ENCODE results near the gene REEP5. TPM values are rescaled to one million over a fixed set of nuclear protein-coding genes. Genes with fewer than 3 reads are reported as not detected.

Gene REEP5
- total and polyA plus RNA-seq, 2 of the 13 experiments (the other 11 are each of a cell fraction or from before 2014, with no cell fraction given), result 49.4 to 239 TPM

DNA sequence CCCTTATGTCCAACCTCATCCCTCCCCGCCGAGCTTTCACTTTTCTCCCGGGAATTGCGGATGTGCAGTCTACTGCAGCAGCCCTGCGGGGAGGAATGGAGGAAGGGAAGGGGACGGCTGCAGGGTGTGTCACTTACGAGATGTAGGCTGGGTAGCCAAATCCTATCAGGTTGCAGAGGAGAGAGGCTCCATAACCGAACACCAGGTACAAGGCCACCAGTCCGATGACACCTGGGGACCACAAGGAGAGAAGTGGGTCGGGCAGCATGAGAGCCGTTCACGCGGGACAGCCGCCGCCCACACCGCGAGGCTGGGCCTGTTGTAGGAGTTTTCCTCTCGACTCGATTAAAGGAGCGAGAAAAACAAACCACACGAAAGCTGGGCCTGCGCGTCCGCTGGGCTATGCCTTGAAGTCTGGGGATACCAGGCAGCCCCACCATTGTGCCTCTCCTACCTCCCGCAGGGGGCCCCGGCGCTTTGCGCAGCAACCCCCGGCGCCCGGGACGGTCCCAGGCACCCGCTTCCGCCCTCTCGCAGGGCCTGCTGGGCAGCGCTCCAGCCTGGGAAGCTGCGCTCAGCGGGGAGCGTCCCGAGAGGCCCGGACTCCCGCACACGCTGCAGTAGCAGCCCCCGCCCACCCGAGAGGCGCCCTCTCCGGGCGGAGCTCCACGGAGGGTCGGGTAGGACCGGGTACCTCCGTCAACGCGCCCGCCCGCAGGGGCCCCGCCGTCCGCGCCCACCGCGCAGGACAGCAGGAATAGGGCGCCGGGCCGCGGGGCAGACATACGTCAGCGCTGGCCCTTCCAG, 798 bp downstream of the REEP5 start (continued):
- TF ChIP-seq ZNF781 (CRISPR knock-in tag; IDR thresholded peaks at IDR 0.05; ENCODE audit: borderline replicate concordance, not compliant biosample characterization), result peak; percentile 48
- TF ChIP-seq TSC22D2 (CRISPR knock-in tag; IDR thresholded peaks at IDR 0.05; ENCODE audit: borderline replicate concordance), result no peak
- TF ChIP-seq ZNF136 (CRISPR knock-in tag; IDR thresholded peaks at IDR 0.05; ENCODE audit: low read depth), result no peak
- no peak for TF ChIP-seq CBX1 (IDR thresholded peaks at IDR 0.05; ENCODE audit: low read depth)
- no peak for TF ChIP-seq NR1H2 (CRISPR knock-in tag; IDR thresholded peaks at IDR 0.05; ENCODE audit: borderline replicate concordance, low read depth)
- TF ChIP-seq ZNF33B (CRISPR knock-in tag; IDR thresholded peaks at IDR 0.05), result no peak
- TF ChIP-seq ZNF468 (CRISPR knock-in tag; IDR thresholded peaks at IDR 0.05), result no peak
- TF ChIP-seq, protein P1, sequence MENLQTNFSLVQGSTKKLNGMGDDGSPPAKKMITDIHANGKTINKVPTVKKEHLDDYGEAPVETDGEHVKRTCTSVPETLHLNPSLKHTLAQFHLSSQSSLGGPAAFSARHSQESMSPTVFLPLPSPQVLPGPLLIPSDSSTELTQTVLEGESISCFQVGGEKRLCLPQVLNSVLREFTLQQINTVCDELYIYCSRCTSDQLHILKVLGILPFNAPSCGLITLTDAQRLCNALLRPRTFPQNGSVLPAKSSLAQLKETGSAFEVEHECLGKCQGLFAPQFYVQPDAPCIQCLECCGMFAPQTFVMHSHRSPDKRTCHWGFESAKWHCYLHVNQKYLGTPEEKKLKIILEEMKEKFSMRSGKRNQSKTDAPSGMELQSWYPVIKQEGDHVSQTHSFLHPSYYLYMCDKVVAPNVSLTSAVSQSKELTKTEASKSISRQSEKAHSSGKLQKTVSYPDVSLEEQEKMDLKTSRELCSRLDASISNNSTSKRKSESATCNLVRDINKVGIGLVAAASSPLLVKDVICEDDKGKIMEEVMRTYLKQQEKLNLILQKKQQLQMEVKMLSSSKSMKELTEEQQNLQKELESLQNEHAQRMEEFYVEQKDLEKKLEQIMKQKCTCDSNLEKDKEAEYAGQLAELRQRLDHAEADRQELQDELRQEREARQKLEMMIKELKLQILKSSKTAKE (CRISPR knock-in tag; IDR thresholded peaks at IDR 0.05; ENCODE audit: borderline replicate concordance), result no peak
- no peak; the same call in 1 of the 2 replicates for TF ChIP-seq ZNF589 (CRISPR knock-in tag; conservative IDR thresholded peaks at IDR 0.05)
- no peak for TF ChIP-seq ISX (CRISPR knock-in tag; conservative IDR thresholded peaks at IDR 0.05)
- 0 out of 2 replicates have a peak, but pooled peaks have one; percentile 13 for TF ChIP-seq NR2C2 (CRISPR knock-in tag; IDR thresholded peaks at IDR 0.05; ENCODE audit: borderline replicate concordance)
- TF ChIP-seq KAT2B (IDR thresholded peaks at IDR 0.05; ENCODE audit: borderline replicate concordance, low read depth, low read length), result no peak
- TF ChIP-seq, protein P2, sequence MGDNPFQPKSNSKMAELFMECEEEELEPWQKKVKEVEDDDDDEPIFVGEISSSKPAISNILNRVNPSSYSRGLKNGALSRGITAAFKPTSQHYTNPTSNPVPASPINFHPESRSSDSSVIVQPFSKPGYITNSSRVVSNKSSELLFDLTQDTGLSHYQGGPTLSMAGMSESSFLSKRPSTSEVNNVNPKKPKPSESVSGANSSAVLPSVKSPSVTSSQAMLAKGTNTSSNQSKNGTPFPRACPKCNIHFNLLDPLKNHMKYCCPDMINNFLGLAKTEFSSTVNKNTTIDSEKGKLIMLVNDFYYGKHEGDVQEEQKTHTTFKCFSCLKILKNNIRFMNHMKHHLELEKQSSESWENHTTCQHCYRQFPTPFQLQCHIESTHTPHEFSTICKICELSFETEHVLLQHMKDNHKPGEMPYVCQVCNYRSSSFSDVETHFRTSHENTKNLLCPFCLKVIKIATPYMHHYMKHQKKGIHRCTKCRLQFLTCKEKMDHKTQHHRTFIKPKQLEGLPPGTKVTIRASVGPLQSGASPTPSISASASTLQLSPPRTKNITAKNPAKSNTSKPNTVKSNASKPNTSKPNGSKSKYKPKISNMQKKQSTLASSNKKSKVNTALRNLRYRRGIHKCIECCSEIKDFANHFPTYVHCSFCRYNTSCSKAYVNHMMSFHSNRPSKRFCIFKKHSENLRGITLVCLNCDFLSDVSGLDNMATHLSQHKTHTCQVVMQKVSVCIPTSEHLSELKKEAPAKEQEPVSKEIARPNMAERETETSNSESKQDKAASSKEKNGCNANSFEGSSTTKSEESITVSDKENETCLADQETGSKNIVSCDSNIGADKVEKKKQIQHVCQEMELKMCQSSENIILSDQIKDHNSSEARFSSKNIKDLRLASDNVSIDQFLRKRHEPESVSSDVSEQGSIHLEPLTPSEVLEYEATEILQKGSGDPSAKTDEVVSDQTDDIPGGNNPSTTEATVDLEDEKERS (CRISPR knock-in tag; IDR thresholded peaks at IDR 0.05), result peak; percentile 69; the same call in 1 of the 2 replicates
- TF ChIP-seq MTF2 (CRISPR knock-in tag; IDR thresholded peaks at IDR 0.05; ENCODE audit: borderline replicate concordance), result peak; percentile 88
- no peak for TF ChIP-seq MZF1 (CRISPR knock-in tag; IDR thresholded peaks at IDR 0.05; ENCODE audit: borderline replicate concordance)
- no peak for TF ChIP-seq RNF2 (conservative IDR thresholded peaks at IDR 0.05; ENCODE audit: low read depth)
- no peak for TF ChIP-seq ZNF75D (CRISPR knock-in tag; IDR thresholded peaks at IDR 0.05; ENCODE audit: borderline replicate concordance)
- TF ChIP-seq, protein P3, sequence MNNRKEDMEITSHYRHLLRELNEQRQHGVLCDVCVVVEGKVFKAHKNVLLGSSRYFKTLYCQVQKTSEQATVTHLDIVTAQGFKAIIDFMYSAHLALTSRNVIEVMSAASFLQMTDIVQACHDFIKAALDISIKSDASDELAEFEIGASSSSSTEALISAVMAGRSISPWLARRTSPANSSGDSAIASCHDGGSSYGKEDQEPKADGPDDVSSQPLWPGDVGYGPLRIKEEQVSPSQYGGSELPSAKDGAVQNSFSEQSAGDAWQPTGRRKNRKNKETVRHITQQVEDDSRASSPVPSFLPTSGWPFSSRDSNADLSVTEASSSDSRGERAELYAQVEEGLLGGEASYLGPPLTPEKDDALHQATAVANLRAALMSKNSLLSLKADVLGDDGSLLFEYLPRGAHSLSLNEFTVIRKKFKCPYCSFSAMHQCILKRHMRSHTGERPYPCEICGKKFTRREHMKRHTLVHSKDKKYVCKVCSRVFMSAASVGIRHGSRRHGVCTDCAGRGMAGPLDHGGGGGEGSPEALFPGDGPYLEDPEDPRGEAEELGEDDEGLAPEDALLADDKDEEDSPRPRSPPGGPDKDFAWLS (CRISPR knock-in tag; IDR thresholded peaks at IDR 0.05; ENCODE audit: borderline replicate concordance), result no peak
- no peak for TF ChIP-seq ZBTB21 (CRISPR knock-in tag; IDR thresholded peaks at IDR 0.05)
- no peak for TF ChIP-seq ZFP36 (IDR thresholded peaks at IDR 0.05; ENCODE audit: borderline replicate concordance, low read depth, low read length, partially characterized antibody)
- TF ChIP-seq CENPX (CRISPR knock-in tag; IDR thresholded peaks at IDR 0.05), result no peak
- no peak for TF ChIP-seq FLYWCH1 (CRISPR knock-in tag; IDR thresholded peaks at IDR 0.05)
